ENCODE data around the gene APP. TPM values are rescaled to one million over a fixed set of nuclear protein-coding genes. Genes with fewer than 3 reads are reported as not detected.
"Not testable (repeated sequence)": the region's sequence is repeated elsewhere in the genome, so short reads cannot be mapped to it uniquely, and the experiment has no call there.

Gene APP
- total RNA-seq, 1 donor from 2014 or later: 40.7 TPM

GRCh38 chr21:25953196-25953595 is 217.4 kb downstream of the APP start:
- intact Hi-C loops (cut with micrococcal nuclease): no loop called here

GRCh38 chr21:25952306-25952705 is 218.3 kb downstream of the APP start:
- intact Hi-C loops (cut with micrococcal nuclease): no loop called here

GRCh38 chr21:25949701-25950100 is 220.9 kb downstream of the APP start:
- intact Hi-C loops (cut with micrococcal nuclease): loop anchor here (1.0 kb wide), 1 partner anchor 8 kb away; no protein-coding TSS in a partner anchor

GRCh38 chr21:25944672-25945213 is 225.8 kb downstream of the APP start:
- intact Hi-C loops (cut with micrococcal nuclease): no loop called here

- intact Hi-C loops (cut with micrococcal nuclease): no loop called here
These were observed 226.5 kb downstream of the APP start for GRCh38 chr21:25944082-25944481.

- intact Hi-C loops (cut with micrococcal nuclease): no loop called here
These were observed 228.4 kb downstream of the APP start for GRCh38 chr21:25942135-25942534.

- intact Hi-C loops (cut with micrococcal nuclease): no loop called here
These were observed 231.2 kb downstream of the APP start for GRCh38 chr21:25939396-25939761.

GRCh38 chr21:25938658-25939395 is 231.7 kb downstream of the APP start:
- intact Hi-C loops (cut with micrococcal nuclease): no loop called here

GRCh38 chr21:25936776-25937175 is 233.8 kb downstream of the APP start:
- intact Hi-C loops (cut with micrococcal nuclease): no loop called here

GRCh38 chr21:25934771-25935224 is 235.8 kb downstream of the APP start:
- intact Hi-C loops (cut with micrococcal nuclease): no loop called here

GRCh38 chr21:25934130-25934529 is 236.4 kb downstream of the APP start:
- intact Hi-C loops (cut with micrococcal nuclease): no loop called here

- intact Hi-C loops (cut with micrococcal nuclease): no loop called here
These were observed 238.8 kb downstream of the APP start for GRCh38 chr21:25931765-25932164.

- intact Hi-C loops (cut with micrococcal nuclease): no loop called here
These were observed 240.6 kb downstream of the APP start for GRCh38 chr21:25929856-25930520.

- intact Hi-C loops (cut with micrococcal nuclease): no loop called here
These were observed 243.2 kb downstream of the APP start for GRCh38 chr21:25927195-25927880.

GRCh38 chr21:25925936-25926335 is 244.6 kb downstream of the APP start:
- intact Hi-C loops (cut with micrococcal nuclease): no loop called here

- intact Hi-C loops (cut with micrococcal nuclease): no loop called here
These were observed 245.3 kb downstream of the APP start for GRCh38 chr21:25925064-25925800.

GRCh38 chr21:25918152-25918551 is 252.4 kb downstream of the APP start:
- intact Hi-C loops (cut with micrococcal nuclease): not testable (repeated sequence)

GRCh38 chr21:25916226-25916625 is 254.3 kb downstream of the APP start:
- intact Hi-C loops (cut with micrococcal nuclease): no loop called here

GRCh38 chr21:25913479-25913878 is 257.1 kb downstream of the APP start:
- intact Hi-C loops (cut with micrococcal nuclease): no loop called here

GRCh38 chr21:25912402-25912746 is 258.2 kb downstream of the APP start:
- intact Hi-C loops (cut with micrococcal nuclease): no loop called here

GRCh38 chr21:25911730-25912401 is 258.7 kb downstream of the APP start:
- intact Hi-C loops (cut with micrococcal nuclease): no loop called here

Measured in T-helper 1 cell treated with Interleukin-12 subunit alpha and Interleukin-12 subunit beta and Interleukin-4 antibody, amounts not matched to agents 30 ng/mL and 1 ng/mL, for 36 hours (primary cell).